ENCODE measurements around the gene ROMO1. TPM values are rescaled to one million over a fixed set of nuclear protein-coding genes. Genes with fewer than 3 reads are reported as not detected.

Gene ROMO1
- total RNA-seq, 1 experiment from 2014 or later: 207 TPM

GRCh38 chr20:35742741-35743523 is 43.7 kb downstream of the ROMO1 start:
- Histone ChIP-seq H3K27me3 (ENCODE audit: insufficient read depth, low read length) (no peaks in the 10 kb centered on the region), H2BK20ac (ENCODE audit: low read depth, low read length, poor library complexity, severe bottlenecking) (no peak overlapping the region), H4K20me1 (ENCODE audit: control insufficient read depth, insufficient read depth, insufficient read length) (no peaks in the 10 kb centered on the region), H2AK5ac (ENCODE audit: insufficient read length, low read length) (no peak overlapping the region), H3K9ac (ENCODE audit: extremely low read depth, insufficient read length, low read length) (peak overlapping the region; percentile 95), H2BK12ac (ENCODE audit: insufficient read length, low read depth, low read length) (no peak overlapping the region), H3K23me2 (ENCODE audit: insufficient read length, low read depth, low read length, poor library complexity, severe bottlenecking) (peaks cover 4% of the 10 kb centered on the region), H2AFZ (ENCODE audit: low read length) (no peak overlapping the region), H3K4me2 (ENCODE audit: insufficient read depth, insufficient read length, low read length) (peak overlapping the region; percentile 62), H3K56ac (ENCODE audit: insufficient read length, low read depth, low read length) (no peak overlapping the region), H4K8ac (replicated peaks; ENCODE audit: insufficient read length, low read depth, low read length) (no peak overlapping the region), H3K79me2 (ENCODE audit: insufficient read depth, low read length) (peaks cover 25% of the 10 kb centered on the region), H4K91ac (ENCODE audit: insufficient read length, low read depth, low read length) (no peak overlapping the region), H3K14ac (ENCODE audit: insufficient read depth, low read length) (peak overlapping the region; percentile 5; the same call in 1 of the 2 replicates), H2BK15ac (ENCODE audit: low read depth, low read length) (no peak overlapping the region), H3K27ac (ENCODE audit: insufficient read length, low read depth, low read length) (peak overlapping the region; percentile 38), H3K18ac (ENCODE audit: insufficient read length, low read depth, low read length) (peak overlapping the region; percentile 73), H3K79me1 (ENCODE audit: insufficient read depth, low read depth, low read length, poor library complexity, severe bottlenecking) (peaks cover 2% of the 10 kb centered on the region), H3K23ac (ENCODE audit: insufficient read length, low read depth, low read length) (no peak overlapping the region), H2BK120ac (ENCODE audit: low read depth, low read length, poor library complexity, severe bottlenecking) (no peak overlapping the region), H3K9me3 (ENCODE audit: control insufficient read depth, low read depth, low read length) (no peaks in the 10 kb centered on the region), H2BK5ac (ENCODE audit: insufficient read length, low read length) (peak overlapping the region; percentile 23), H3K4ac (ENCODE audit: low read depth, low read length) (no peak overlapping the region; the same call in 1 of the 2 replicates), H4K5ac (ENCODE audit: insufficient read length, low read depth, low read length) (no peak overlapping the region), H3K4me1 (ENCODE audit: insufficient read depth, low read length) (no peaks in the 10 kb centered on the region), H3T11ph (ENCODE audit: low read length) (peak overlapping the region; percentile 57)
- peak overlapping the region; percentile 99 to 100 (median 100) for H3K27ac Mint-ChIP-seq
- peaks cover 25 to 30% of the 10 kb centered on the region in 2 experiments for H3K4me1 Mint-ChIP-seq
- DNase-seq: no peak
- H3K27me3 Mint-ChIP-seq (ENCODE audit: low read depth): no peaks in the 10 kb centered on the region; the same call in 1 of the 2 replicates
- WGBS (ENCODE audit: extremely low coverage, insufficient read length, low lambda C conversion rate): no CpG with 5 or more reads among the region's 8 CpGs
- H3K9me3 Mint-ChIP-seq: peaks cover 3 to 6% of the 10 kb centered on the region in 2 experiments; a peak in 4 of 5 replicates
- H3K36me3 Mint-ChIP-seq (ENCODE audit: insufficient read depth in 1 of 3, low read depth in 3 of 3): peaks cover 30 to 40% (median 35%) of the 10 kb centered on the region in 3 experiments
- peak overlapping the region; percentile 99 for H3K4me3 Mint-ChIP-seq
- no peak for TF ChIP-seq CTCF (conservative IDR thresholded peaks at IDR 0.05)

Measured in H9 (cell line).